LoVo (cell line): ENCODE measurements around the gene SYCN.
"Not testable (repeated sequence)": the region's sequence is repeated elsewhere in the genome, so short reads cannot be mapped to it uniquely, and the experiment has no call there.

ENCODE experiments used
- DNase-seq: peaks from one replicate; pipeline ENCODE4 v3.0.0-alpha.2; 2016; ENCODE audit warnings: low spot score

Gene SYCN

GRCh38 chr19:39224910-39225309, 20.8 kb upstream of the SYCN start:
- DNase-seq = no peak

GRCh38 chr19:39223703-39224279, 19.7 kb upstream of the SYCN start:
- DNase-seq = no peak

- not testable (repeated sequence) for DNase-seq
Observed at GRCh38 chr19:39219108-39219507, 15.0 kb upstream of the SYCN start.

- no peak for DNase-seq
Observed at GRCh38 chr19:39218230-39219007, 14.4 kb upstream of the SYCN start.

GRCh38 chr19:39217094-39217493, 13.0 kb upstream of the SYCN start:
- DNase-seq = no peak

- not testable (repeated sequence) for DNase-seq
Observed at GRCh38 chr19:39215323-39215722, 11.3 kb upstream of the SYCN start.

- no peak for DNase-seq
Observed at GRCh38 chr19:39212375-39212742, 8.3 kb upstream of the SYCN start.

GRCh38 chr19:39211731-39212374, 7.8 kb upstream of the SYCN start:
- DNase-seq = no peak

GRCh38 chr19:39209196-39209595, 5.1 kb upstream of the SYCN start:
- no peak for DNase-seq

GRCh38 chr19:39208175-39208795, 4.2 kb upstream of the SYCN start:
- DNase-seq = no peak

GRCh38 chr19:39207293-39207836, 3.3 kb upstream of the SYCN start:
- DNase-seq = no peak

GRCh38 chr19:39206122-39206521, 2.1 kb upstream of the SYCN start:
- no peak for DNase-seq

- no peak for DNase-seq
Observed at GRCh38 chr19:39205449-39205764, 1.3 kb upstream of the SYCN start.

GRCh38 chr19:39202998-39203355, 1.1 kb downstream of the SYCN start:
- DNase-seq = no peak

- DNase-seq = no peak
Observed at GRCh38 chr19:39200803-39201115, 3.3 kb downstream of the SYCN start.

GRCh38 chr19:39200066-39200802, 3.8 kb downstream of the SYCN start:
- no peak for DNase-seq

- DNase-seq = no peak
Observed at GRCh38 chr19:39199025-39199424, 5.0 kb downstream of the SYCN start.

GRCh38 chr19:39197808-39198207, 6.3 kb downstream of the SYCN start:
- no peak for DNase-seq

GRCh38 chr19:39196860-39197562, 7.1 kb downstream of the SYCN start, which contains the start of gene NCCRP1:
TSS of gene NCCRP1 (plus strand) at chr19:39196964. CDS start at chr19:39196983, 19 bp downstream.
- DNase-seq = no peak

GRCh38 chr19:39196320-39196719, 7.7 kb downstream of the SYCN start:
- DNase-seq = no peak

- no peak for DNase-seq
Observed at GRCh38 chr19:39195755-39196154, 8.3 kb downstream of the SYCN start.
